HG03025 (cell line): Measurements from ENCODE around the gene IGF2R.

Source experiments
- ATAC-seq: cut with Tn5 transposase; IDR thresholded peaks from one replicate; pipeline ENCODE4 v1.9.1; 2021; ENCODE audit warnings: mild to moderate bottlenecking, moderate library complexity; ENCODE audit not compliant: unreplicated experiment, low FRiP score

IGF2R gene

DNA sequence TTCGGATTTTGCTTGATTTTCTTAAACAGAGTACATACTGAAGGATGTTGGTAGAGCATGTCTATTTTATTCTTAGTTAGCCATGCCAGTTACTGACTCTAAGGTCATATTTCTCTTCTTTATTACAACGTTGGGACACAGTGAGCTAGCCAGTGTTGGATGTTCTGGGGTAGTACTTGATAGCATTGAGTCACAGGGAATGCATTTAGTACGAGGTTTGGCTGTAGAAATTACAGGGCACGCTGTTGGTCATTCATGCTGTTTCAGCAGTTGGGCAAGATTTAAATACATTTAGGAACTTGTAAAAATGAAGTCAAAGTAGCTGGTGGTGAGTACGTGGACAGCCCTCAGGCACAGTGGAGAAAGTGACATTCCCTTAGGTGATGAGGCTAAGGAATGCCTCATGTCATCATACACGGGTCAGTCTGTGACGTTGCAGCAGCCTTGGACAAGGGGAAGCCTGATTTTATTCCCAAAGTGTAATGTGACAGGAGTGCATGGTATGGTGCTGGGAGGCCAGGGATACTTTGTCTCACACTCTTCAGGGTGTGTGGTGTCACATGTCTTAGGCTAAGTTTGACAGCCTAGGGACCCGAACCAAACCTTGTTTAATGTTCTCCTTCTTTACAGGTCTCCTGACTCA is 95.0 kb downstream of the IGF2R start:
- ATAC-seq: no peak

DNA sequence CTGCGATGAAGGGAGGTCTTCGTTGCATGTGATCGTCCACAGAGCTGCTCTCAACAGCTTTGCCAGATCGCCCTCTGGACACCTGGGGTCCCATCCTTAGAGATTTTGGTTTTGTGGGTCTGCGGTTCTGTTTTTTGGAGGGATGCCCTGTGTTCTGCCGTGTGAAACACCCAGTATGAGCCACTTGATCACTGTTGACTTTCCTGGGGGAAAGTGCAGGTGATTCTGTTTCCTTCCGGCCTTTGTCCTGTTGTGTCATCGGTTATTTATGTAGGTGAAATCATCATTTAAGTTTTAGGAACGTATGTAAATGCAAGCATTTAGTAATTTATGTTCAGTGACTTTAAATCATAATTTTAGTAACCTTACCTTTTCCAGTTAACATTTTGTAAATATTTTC is 96.3 kb downstream of the IGF2R start:
- ATAC-seq: no peak

DNA sequence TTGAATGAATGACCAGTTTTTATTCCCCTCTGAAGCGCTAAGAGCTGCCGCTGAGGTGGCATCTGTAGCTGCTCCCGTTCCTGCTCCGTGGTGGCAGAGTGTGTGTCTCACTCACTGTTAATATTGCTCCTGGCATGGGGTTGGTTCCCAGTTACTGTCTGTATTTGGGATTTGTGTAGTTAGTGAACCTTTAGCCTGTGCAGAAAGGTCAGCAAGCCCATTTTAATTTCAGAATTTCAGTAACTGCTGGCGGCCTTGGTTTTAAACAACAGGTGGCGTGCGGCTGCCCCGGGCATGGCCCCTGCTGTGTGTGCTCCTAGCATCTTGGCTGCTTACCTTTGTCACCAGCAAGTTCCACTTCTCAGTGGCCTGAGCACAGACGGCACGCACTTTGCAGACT is 98.7 kb downstream of the IGF2R start:
- ATAC-seq: no peak

DNA sequence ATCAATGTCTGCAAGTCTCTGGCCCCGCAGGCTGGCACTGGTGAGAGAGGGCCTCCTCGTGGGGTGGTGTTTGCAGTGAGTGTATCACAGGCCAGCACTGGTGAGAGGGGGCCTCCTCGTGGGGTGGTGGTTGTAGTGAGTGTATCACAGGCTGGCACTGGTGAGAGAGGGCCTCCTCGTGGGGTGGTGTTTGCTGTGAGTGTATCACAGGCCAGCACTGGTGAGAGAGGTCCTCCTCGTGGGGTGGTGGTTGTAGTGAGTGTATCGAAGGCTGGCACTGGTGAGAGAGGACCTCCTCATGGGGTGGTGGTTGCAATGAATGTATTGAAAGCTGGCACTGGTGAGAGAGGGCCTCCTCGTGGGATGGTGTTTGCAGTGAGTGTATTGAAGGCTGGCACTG is 99.5 kb downstream of the IGF2R start:
- ATAC-seq: no peak

DNA sequence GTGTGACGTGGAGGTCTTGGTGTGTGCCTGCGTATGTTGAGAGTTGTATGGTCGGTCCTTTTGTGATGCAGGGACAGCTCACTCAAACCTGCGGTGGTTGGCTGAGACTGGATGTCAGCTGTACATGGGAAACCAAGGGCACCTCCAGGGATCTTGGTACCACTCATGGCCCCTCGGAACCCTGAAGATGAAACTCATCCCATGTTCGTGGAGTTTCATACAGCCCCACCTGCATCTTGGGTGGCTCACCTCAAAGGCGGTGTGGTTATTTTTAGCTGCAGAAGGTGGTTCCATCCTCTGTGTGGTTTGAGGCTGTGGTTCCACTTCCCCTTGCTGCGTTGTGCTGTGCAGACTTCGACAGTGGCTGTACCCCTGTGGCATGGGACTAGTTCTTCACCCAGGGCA is 100.2 kb downstream of the IGF2R start:
- ATAC-seq: peak; percentile 96

DNA sequence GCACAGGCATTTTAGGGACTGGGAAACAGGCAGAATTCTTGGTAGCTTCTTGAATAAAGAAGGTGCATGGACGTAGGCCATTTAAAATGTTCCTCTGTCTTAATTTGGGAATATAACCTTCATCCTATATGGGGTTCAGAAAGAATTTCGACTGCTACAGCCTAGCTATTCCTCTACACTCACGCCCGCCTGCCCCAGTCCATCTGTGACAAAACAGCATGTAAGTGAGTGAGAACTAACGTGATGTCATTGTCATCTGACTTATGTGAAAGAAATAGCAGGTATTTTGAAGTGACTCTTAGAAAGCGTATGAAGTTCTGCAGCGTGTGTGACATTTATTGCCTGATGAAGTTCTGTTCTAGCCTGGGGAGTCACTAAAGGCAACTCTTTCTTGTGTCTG is 100.6 kb downstream of the IGF2R start:
- no peak for ATAC-seq

DNA sequence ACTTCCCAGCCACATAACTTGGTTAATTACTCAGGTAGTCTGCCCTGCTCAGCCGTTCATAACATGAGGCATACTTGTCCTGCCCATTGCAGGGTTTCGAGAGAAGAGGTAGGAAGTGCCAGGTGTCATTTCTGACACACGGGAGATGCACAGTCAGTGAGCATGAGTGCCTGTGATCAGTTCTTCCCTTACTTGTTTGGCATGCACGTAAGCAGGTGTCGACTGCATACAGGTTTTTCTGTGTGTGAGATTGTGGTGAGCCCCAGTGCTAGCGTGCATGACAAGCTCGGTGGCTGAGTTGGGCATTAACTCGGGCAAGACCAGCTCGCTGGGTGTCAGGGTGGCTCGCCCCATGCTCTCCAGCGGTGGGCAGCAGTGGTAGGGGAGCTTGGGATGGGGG is 101.5 kb downstream of the IGF2R start:
- ATAC-seq: no peak

DNA sequence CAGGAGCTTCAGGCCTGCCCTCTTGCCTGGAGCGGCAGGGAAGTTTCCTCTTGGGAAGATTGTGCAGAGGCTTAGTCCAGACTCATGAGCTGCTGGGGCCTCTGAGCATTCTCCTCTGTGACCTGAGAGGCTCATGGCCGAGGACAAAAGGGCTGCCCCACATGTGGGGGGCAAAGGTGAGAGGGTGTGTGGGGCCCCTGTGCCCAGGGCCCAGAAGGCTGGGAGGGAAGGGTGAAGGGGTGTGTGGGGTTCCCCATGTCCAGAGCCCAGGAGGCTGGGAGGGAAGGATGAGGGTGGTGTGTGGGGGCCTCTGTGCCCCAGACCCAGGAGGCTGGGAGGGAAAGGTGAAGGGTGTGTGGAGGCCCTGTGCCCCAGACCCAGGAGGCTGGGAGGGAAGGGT is 101.9 kb downstream of the IGF2R start:
- ATAC-seq: no peak

DNA sequence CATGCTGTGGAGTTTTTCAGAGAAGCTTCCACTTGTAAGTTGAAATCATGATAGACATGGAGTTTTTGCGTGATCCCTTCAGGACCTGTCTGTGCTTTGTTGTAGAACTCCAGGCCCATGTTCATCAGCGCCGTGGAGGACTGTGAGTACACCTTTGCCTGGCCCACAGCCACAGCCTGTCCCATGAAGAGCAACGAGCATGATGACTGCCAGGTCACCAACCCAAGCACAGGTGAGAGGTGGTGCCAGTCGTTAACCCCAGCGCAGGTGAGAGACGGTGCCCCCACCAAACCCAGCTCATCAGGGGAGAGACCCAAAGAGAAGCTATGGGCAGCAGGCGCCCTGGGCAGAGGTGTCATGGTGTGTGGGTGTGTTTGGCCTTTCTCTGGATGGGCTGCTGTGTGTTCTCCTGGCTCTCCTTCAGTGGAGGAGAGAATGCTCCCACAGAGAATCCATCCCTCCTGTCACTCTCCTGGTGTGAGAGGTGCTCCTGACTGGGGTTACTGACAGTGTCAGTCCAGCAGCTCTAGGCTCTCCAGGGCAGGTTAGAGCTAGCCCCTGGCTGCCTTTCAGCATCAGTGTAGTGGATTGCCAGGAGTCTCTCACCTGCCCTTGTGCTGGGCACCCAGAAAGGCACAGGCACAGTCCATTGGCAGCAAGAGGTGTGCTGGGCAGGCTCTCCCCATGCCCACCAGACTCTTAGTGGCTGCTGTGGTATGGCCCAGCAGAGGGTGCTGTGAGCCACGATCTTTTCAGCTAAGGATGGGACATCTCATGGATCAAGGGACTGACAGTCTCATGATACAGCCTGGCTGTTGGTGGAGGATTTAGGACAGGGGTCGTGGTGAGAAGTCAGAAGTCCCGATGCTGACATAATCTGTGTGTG is 103.2 kb downstream of the IGF2R start:
- ATAC-seq: no peak

DNA sequence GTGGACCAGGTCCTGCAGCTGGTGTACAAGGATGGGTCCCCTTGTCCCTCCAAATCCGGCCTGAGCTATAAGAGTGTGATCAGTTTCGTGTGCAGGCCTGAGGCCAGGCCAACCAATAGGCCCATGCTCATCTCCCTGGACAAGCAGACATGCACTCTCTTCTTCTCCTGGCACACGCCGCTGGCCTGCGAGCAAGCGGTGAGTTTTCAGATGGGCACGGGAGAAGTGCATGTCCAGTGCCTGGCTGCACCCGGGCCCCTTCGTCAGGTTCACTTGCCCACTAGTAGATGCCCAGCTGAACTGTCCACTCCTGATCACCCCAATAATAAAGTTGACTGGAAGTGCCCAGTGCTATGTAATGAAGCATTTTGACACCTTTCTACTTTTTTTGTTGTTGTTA is 104.4 kb downstream of the IGF2R start:
- ATAC-seq: no peak

DNA sequence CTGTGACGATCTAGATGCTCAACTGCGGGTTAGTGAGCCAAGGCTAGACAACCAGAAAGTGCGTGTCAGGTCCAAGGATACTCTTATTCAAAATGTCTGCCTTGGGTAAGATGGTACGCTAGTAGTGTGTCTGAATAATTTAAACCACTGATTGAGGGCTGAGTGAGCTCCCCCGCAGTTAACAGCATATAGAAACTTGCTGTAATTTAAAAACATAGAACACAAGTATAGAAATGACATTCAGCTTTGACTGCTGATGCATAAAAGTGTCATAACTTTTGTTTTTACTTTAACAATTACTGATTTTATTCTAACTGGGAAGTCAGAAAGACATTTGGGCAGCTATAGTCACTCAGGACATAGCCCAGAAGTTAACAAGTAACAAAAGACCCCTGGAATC is 107.1 kb downstream of the IGF2R start:
- ATAC-seq: no peak

DNA sequence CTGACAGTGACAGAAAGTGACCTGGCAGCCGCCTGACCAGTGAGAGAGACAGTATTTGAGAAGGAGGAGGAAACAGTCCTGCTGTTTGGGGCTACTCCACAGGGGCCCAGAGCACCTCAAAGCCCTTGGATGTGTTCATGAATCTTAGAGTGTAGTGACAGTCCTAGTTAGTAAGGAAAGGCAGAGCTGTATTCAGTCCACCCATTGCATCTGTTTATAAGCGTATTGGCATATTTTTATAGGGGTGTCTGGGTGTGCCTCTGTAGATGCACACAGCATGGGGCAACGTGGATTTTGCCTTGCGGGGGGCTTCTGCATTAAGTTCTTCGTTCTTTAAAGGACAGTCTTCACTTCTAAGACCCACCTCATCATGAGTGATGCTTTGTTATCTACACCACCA is 108.1 kb downstream of the IGF2R start:
- ATAC-seq: no peak

DNA sequence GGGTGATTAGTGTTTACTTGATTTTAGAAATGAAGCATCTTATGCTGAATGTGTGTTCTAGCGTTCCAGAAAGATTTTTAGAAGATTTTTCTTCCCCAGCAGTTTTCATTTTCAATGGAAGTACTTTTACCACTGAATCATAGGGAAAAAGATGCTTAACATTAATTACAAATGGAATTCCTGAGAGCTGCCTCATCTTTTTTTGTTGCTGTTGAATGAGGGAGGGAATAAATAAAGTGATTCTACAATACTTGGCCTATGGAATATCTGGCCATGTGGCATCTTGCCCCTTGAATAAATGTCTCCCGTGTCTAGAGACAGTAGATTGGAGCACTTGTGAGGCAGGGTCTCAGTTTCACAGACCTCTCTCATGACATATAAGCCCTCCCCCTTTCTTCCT is 108.6 kb downstream of the IGF2R start:
- ATAC-seq: no peak

DNA sequence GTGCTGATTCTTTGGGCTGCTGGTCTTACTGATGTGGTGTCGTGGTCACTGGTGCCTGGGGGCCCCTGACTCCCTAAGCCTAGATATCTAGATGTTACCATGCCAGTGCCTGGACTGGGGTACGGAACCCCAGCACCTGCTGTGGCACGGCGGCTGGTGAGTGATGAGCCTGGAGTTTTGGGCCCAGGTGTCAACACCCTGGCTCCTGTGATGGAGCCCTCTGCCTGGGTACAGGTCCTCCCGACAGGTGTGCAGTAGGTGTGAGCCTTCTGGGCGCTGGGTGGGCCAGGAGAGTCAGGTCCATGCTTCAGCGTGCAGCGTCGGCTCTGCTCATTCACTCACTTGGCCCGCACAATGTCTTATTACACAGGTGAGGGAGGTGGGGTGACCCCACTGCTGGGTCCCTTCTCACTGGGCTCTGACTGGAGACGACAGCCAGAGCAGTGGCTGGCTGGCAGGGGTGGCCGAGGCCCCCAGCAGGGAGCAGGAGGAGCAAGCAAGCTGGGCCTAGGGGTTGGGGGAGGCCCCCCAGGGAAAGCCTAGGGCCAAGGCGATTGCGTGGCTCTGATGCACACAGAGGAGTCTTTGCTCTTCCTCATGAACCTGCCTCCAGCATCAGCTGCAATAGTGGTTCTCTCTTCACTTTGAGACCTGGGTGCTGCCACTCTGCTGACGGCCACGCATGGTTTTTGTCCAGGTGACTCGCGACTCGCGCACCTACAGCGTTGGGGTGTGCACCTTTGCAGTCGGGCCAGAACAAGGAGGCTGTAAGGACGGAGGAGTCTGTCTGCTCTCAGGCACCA is 110.2 kb downstream of the IGF2R start:
- no peak for ATAC-seq

DNA sequence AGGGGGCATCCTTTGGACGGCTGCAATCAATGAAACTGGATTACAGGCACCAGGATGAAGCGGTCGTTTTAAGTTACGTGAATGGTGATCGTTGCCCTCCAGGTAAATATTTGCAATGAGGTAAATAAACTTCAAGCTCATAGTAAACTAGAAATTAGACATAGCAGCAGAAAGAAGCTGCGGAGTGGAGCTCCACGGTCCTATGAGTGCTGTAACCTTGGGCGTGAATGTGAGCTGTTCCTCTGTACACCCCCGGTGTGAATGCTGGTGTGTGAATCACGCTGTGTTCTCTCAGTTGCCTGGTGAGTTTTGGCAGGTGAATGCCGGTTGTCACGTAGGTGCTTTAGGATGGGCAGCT is 110.8 kb downstream of the IGF2R start:
- no peak for ATAC-seq

DNA sequence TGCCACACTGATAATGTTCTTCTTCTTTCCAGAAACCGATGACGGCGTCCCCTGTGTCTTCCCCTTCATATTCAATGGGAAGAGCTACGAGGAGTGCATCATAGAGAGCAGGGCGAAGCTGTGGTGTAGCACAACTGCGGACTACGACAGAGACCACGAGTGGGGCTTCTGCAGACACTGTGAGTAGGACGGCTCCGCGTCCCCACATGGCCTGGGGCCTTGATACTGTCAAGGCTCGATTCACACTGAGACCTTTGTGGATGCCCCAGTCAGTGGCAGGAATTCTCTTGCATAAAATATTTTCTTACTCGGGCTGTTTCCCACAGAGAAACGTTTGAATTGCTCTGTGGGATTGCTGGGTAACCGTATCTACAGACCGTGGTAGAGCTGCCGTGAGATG is 111.2 kb downstream of the IGF2R start:
- no peak for ATAC-seq

DNA sequence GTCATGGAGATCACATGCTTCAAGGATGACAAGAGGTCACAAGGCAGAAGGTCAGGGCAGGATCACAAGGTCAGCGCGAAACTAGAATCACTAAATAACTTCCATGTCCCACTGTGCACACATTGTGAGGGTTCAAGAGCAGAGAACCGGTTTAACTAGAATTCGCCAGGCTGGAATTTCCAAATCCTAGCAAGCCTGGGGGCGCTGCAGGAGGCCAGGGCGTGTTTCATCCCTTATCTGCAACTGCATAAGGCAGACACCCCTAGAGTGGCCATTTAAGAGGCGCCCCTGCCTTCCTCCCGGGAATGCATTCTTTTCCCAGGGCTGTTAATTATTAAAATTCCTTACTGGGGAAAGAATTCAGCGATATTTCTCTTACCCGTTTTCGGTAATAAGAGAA is 112.5 kb downstream of the IGF2R start:
- no peak for ATAC-seq

DNA sequence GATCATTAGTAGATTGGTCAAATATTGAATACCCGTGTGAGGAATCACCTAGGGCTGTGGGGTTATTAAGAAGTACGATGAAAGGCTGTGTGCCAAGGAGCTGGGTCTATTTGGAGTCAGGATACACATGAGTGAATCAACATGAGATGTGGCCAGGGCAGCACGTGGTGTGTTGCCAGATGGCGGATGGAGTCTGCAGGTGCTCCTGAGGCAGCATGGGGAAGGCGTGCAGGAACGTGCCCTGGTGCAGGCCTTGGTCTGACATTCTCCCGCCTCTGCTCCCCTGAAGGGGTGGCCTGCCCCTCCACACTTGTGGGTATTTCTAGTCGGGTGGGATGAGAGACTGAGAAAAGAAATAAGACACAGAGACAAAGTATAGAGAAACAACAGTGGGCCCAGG is 113.7 kb downstream of the IGF2R start:
- no peak for ATAC-seq

DNA sequence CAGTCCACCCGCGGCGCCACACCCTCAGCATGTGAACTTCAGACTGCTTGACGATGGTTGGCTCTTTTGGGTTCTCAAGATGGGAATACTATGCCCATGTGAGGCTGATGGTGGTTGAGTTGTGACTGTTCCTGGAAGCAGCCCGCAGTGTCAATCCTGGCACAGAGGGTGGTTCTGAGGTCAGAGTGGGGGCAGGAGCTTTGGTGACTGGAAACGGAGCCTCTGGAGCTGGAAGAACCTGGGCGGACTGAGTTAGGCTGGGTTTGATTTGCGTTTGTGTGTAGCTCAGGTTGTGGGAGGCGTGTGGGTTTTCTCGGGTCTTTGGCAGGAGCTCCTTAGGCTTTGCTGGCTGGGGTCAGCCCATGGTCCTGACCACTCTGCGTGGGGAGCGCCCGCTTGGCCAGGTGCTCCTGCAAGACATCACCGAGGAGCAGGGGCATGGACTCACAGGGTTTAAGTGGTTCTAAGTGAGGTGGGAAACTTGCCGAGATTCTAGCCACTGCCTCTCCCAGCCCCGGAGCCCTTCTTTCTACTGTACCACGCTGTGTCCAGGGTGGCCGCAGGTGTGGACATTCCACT is 115.4 kb downstream of the IGF2R start:
- ATAC-seq: no peak

DNA sequence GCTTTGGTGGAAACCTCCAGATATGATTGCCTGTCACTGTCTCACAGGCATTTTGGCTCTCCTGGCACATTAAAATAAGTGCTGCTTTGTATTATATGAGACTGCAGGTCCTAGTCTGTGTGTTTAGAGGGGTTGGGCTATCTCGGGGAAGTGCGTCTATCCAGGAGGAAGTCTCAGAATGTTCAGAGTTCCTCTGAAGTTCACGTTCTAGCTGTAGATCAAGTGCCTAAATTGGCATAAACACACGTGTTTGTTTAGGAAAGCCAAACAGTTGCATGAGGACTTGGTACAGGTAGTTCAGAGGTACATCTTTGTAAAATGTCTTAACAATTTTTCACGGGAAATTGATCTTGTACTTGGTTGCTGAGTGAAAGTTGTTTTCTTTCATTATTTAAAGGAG is 116.3 kb downstream of the IGF2R start:
- no peak for ATAC-seq
